ENCODE data around the gene CATSPERZ. TPM values are rescaled to one million over a fixed set of nuclear protein-coding genes. Genes with fewer than 3 reads are reported as not detected.
A peak's percentile ranks its signal among the peaks of the same experiment; 100 is the strongest.

CATSPERZ gene
- total and polyA plus RNA-seq, 2 of the 8 experiments (the other 6 are each of a cell fraction or from before 2014, with no cell fraction given): 0.77 TPM; not detected in 1

- DNase-seq (ENCODE audit: low read depth in 1 of 2, low spot score in 2 of 2) (no peak), FAIRE-seq (no peak)
- Histone ChIP-seq H3K9ac (replicated peaks in 1 of 4; ENCODE audit: extremely low read depth in 1 of 4, low read depth in 3 of 4, low read length in 3 of 4) (no peak within 1 kb of the TSS), H4K91ac (replicated peaks; ENCODE audit: insufficient read length, low read length) (no peak within 1 kb of the TSS), H2BK5ac (ENCODE audit: low read depth, low read length) (0 out of 2 replicates have a peak within 1 kb of the TSS, but pooled peaks have one; percentile 46), H2BK12ac (ENCODE audit: low read depth, low read length) (no peak within 1 kb of the TSS), H4K5ac (ENCODE audit: insufficient read length, low read depth, low read length) (no peak within 1 kb of the TSS), H2AFZ (ENCODE audit: low read length) (peak within 1 kb of the TSS; percentile 91; the same call in 1 of the 2 replicates), H3K79me1 (ENCODE audit: low read depth, low read length) (no peaks in the 10 kb centered on the region), H2AK5ac (ENCODE audit: low read depth, low read length) (no peak within 1 kb of the TSS), H2BK15ac (ENCODE audit: low read length) (peak within 1 kb of the TSS; percentile 98), H3K23ac (ENCODE audit: insufficient read length) (no peak within 1 kb of the TSS), H3K18ac (ENCODE audit: extremely low read depth, low read length) (peak within 1 kb of the TSS; percentile 55), H3K79me2 (ENCODE audit: control insufficient read depth in 1 of 2, insufficient read depth in 2 of 2, low read length in 2 of 2) (no peaks in the 10 kb centered on the region), H3K23me2 (ENCODE audit: low read depth, low read length) (peaks cover 11% of the 10 kb centered on the region; the same call in 1 of the 2 replicates), H3K4me1 (replicated peaks in 1 of 4; ENCODE audit: control insufficient read depth in 3 of 4, insufficient read depth in 4 of 4, low read length in 3 of 4) (peaks cover 0 to 23% (median 17%) of the 10 kb centered on the region in 4 experiments; a peak in 6 of 7 replicates), H4K20me1 (replicated peaks in 1 of 2; ENCODE audit: control insufficient read depth in 1 of 2, insufficient read depth in 2 of 2, low read length in 2 of 2) (no peaks in the 10 kb centered on the region), H2BK120ac (replicated peaks; ENCODE audit: low read depth, low read length) (no peak within 1 kb of the TSS), H3K4me2 (ENCODE audit: insufficient read depth in 1 of 2, low read depth in 2 of 2, low read length in 2 of 2) (peak within 1 kb of the TSS; percentile 71 to 88), H3K56ac (replicated peaks; ENCODE audit: insufficient read length, low read depth, low read length) (peak within 1 kb of the TSS; percentile 65), H3K27me3 (replicated peaks in 1 of 4; ENCODE audit: control insufficient read depth in 3 of 4, extremely low read depth in 1 of 4, insufficient read depth in 3 of 4, low read length in 3 of 4) (peaks cover 0 to 2% (median 0%) of the 10 kb centered on the region in 4 experiments; a peak in 1 of 7 replicates), H3K4ac (replicated peaks; ENCODE audit: insufficient read length, low read depth, low read length) (no peak within 1 kb of the TSS), H3K14ac (ENCODE audit: insufficient read length) (no peak within 1 kb of the TSS), H4K8ac (ENCODE audit: extremely low read depth, insufficient read depth, low read length) (no peak within 1 kb of the TSS; the same call in 1 of the 2 replicates), H2BK20ac (ENCODE audit: low read length) (no peak within 1 kb of the TSS), H3K9me3 (ENCODE audit: insufficient read depth in 2 of 2, low read depth in 1 of 2, low read length in 1 of 2) (no peaks in the 10 kb centered on the region), H3K36me3 (ENCODE audit: control insufficient read depth in 2 of 4, insufficient read depth in 4 of 4, low read length in 3 of 4) (no peaks in the 10 kb centered on the region), H3K4me3 (ENCODE audit: extremely low read depth in 1 of 4, insufficient read depth in 2 of 4, low read depth in 3 of 4, low read length in 4 of 4) (peak within 1 kb of the TSS; percentile 54 to 69 (median 62)), H3K27ac (ENCODE audit: low read depth, low read length) (no peak within 1 kb of the TSS)
- ChIA-PET CTCF (ENCODE audit: partially characterized antibody) (interaction anchor here (1.5 to 37.6 kb wide), 5 partner anchors 3 to 134 kb away, joined by 3 to 614 read pairs (median 409); partner anchors contain the start of genes CATSPERZ, CCDC88B, ESRRA and FERMT3), POLR2A (ENCODE audit: partially characterized antibody) (interaction anchor here (0.6 to 2.5 kb wide), 5 partner anchors 9 to 96 kb away, joined by 3 to 15 read pairs (median 4); partner anchors contain the start of genes PRDX5 and TRMT112)
- TF ChIP-seq CBX8 (IDR thresholded peaks at IDR 0.05; ENCODE audit: borderline replicate concordance, low read depth, low read length) (no peak), BCL11A (IDR thresholded peaks at IDR 0.05; ENCODE audit: low read depth in 2 of 2, low read length in 2 of 2) (no peak), RFX5 (IDR thresholded peaks at IDR 0.05; ENCODE audit: borderline replicate concordance, low read depth, low read length) (no peak), CHD1 (IDR thresholded peaks at IDR 0.05; ENCODE audit: low read depth, low read length) (no peak), KDM4A (IDR thresholded peaks at IDR 0.05; ENCODE audit: low read depth, low read length, severe bottlenecking) (no peak), ZNF274 (IDR thresholded peaks at IDR 0.05; ENCODE audit: borderline replicate concordance, extremely low read depth, low read length) (no peak), JUN (IDR thresholded peaks at IDR 0.05; ENCODE audit: low read depth, low read length) (no peak)
- WGBS, 2 experiments (ENCODE audit: extremely low coverage in 1 of 2, insufficient coverage in 1 of 2, insufficient read length in 1 of 2, insufficient replicate concordance in 2 of 2, low coverage in 1 of 2, low lambda C conversion rate in 2 of 2, missing lambda C conversion rate in 1 of 2): 80% methylated on average over 13 of the region's 16 CpGs; no CpG with 5 or more reads in 1 of the 2 experiments
Observed at GRCh38 chr11:64339754-64340408, 39.7 kb downstream of the CATSPERZ start, which contains the start of gene CCDC88B. Gene CCDC88B, plus strand, starts transcription at chr11:64340204. Its CDS starts 63 bp downstream, at chr11:64340267.
